ENCODE results near the gene DNAJC1. TPM values are rescaled to one million over a fixed set of nuclear protein-coding genes. Genes with fewer than 3 reads are reported as not detected.

The DNAJC1 gene
- total RNA-seq, 1 experiment from 2014 or later: 19.1 TPM

DNA sequence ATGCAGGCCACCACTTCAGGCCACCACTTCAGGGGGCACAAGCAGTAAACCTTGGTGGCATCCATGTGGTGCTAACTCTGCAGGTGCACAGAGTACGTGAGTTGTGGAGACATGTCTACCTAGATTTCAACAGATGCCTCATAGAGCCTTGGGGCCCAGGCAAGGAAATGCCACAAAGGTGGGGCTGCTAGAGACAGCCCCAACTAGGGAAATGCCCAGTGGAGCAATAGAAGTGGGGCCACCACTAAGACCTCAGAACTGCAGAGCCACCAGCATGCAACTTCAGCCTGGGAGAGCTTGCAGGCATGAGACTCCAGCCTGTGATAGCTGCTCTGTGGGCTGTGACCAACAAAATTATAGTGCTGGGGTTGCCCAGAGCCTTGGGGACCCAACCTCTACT, 107.6 kb downstream of the DNAJC1 start:
- H3K27me3 ChIP-seq (ENCODE audit: insufficient read depth, low read depth): no peaks in the 10 kb centered on the region
- ChIA-PET CTCF (no interaction called here), POLR2A (ENCODE audit: unreplicated experiment) (no interaction called here)
- H3K4me3 ChIP-seq: no peak overlapping the region
- no peaks in the 10 kb centered on the region for H3K36me3 ChIP-seq (ENCODE audit: low read depth)
- no peaks in the 10 kb centered on the region for H3K4me1 ChIP-seq (replicated peaks; ENCODE audit: insufficient read depth)
- no peaks in the 10 kb centered on the region for H3K9me3 ChIP-seq (ENCODE audit: insufficient read depth, low read depth)
- H3K27ac ChIP-seq: no peak overlapping the region
- H3K79me2 ChIP-seq (ENCODE audit: low read depth): no peaks in the 10 kb centered on the region
- no peaks in the 10 kb centered on the region for H4K20me1 ChIP-seq (ENCODE audit: insufficient read depth)
- no peak for TF ChIP-seq EZH2 (IDR thresholded peaks at IDR 0.05; ENCODE audit: low read depth)
- TF ChIP-seq, protein P1, sequence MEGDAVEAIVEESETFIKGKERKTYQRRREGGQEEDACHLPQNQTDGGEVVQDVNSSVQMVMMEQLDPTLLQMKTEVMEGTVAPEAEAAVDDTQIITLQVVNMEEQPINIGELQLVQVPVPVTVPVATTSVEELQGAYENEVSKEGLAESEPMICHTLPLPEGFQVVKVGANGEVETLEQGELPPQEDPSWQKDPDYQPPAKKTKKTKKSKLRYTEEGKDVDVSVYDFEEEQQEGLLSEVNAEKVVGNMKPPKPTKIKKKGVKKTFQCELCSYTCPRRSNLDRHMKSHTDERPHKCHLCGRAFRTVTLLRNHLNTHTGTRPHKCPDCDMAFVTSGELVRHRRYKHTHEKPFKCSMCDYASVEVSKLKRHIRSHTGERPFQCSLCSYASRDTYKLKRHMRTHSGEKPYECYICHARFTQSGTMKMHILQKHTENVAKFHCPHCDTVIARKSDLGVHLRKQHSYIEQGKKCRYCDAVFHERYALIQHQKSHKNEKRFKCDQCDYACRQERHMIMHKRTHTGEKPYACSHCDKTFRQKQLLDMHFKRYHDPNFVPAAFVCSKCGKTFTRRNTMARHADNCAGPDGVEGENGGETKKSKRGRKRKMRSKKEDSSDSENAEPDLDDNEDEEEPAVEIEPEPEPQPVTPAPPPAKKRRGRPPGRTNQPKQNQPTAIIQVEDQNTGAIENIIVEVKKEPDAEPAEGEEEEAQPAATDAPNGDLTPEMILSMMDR (conservative IDR thresholded peaks at IDR 0.05): no peak
- no peak overlapping the region for H3K4me2 ChIP-seq
- no TSS peak for BruUV-seq (replicated peaks)
- DNase-seq: no peak
- no peaks in the 10 kb centered on the region for H3K9me2 ChIP-seq (ENCODE audit: insufficient read depth)
- H3F3A ChIP-seq (ENCODE audit: insufficient read depth, low read depth): no peaks in the 10 kb centered on the region
- no peak overlapping the region for H2AFZ ChIP-seq
- intact Hi-C loops (cut with micrococcal nuclease; ENCODE audit: unreplicated experiment): no loop called here

DNA sequence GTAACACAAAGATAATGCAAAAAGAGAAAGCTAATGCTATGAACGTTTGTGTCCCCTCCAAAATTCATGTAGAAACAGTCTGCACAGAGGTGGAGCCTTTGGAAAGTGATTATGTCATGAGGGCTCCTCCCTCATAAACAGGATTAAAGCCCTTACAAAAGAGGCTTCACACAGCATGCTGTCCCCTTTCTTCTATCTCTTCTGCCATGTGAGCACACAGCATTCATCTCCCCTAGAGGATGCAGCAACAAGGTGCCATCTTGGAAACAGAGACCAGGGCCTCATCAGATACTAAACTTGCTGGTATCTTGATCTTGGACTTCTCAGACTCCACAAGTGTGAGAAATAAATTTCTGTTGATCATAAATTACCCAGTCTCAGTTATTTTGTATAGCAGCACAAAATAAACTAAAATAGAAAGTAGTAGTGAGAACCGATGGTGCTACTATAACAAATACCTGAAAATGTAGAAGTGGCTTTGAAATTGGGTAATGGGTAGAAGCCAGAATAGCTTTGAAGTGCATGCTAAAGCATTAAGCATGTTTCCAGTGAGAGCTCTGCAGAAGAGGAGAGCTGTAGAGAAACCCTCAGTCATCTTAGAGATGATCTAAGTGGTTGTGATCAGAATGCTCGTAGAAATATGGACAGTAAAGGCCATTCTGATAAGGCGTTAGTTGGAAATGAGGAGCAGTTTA, 108.7 kb downstream of the DNAJC1 start:
- intact Hi-C loops (cut with micrococcal nuclease; ENCODE audit: unreplicated experiment): no loop called here
- no peak overlapping the region for H3K27ac ChIP-seq
- no peaks in the 10 kb centered on the region for H3K27me3 ChIP-seq (ENCODE audit: insufficient read depth, low read depth)
- POLR2A ChIA-PET (ENCODE audit: unreplicated experiment): no interaction called here
- no peaks in the 10 kb centered on the region for H3F3A ChIP-seq (ENCODE audit: insufficient read depth, low read depth)
- no peak for DNase-seq
- no peak for TF ChIP-seq EZH2 (IDR thresholded peaks at IDR 0.05; ENCODE audit: low read depth)
- TF ChIP-seq, protein P1 (conservative IDR thresholded peaks at IDR 0.05): no peak
- H3K9me3 ChIP-seq (ENCODE audit: insufficient read depth, low read depth): no peaks in the 10 kb centered on the region
- no peaks in the 10 kb centered on the region for H3K79me2 ChIP-seq (ENCODE audit: low read depth)
- H3K36me3 ChIP-seq (ENCODE audit: low read depth): no peaks in the 10 kb centered on the region
- no peaks in the 10 kb centered on the region for H4K20me1 ChIP-seq (ENCODE audit: insufficient read depth)
- H3K4me2 ChIP-seq: no peak overlapping the region
- H3K9me2 ChIP-seq (ENCODE audit: insufficient read depth): no peaks in the 10 kb centered on the region
- H3K4me1 ChIP-seq (replicated peaks; ENCODE audit: insufficient read depth): no peaks in the 10 kb centered on the region
- no peak overlapping the region for H3K4me3 ChIP-seq
- H2AFZ ChIP-seq: no peak overlapping the region
- no TSS peak for BruUV-seq (replicated peaks)
- CTCF ChIA-PET: no interaction called here

DNA sequence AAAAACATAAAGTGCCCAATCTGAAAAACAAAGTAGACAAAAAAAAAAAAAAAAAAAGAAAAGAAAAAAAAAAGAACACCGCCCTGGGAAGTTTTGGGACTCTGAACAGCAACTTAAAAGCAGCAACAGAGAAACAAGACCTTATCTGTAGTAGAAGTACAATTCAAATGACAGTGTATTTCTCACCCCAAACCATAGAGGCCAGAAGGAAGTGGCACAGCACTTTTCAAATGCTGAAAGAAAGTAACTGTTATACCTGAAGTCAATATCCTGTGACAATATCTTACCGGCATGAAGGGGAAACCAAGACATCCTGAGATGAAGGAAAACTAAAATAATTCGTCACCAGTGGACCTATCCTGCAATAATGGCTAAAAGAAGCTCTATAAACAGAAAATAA, 112.1 kb downstream of the DNAJC1 start:
- no peaks in the 10 kb centered on the region for H3K36me3 ChIP-seq (ENCODE audit: low read depth)
- H3K27ac ChIP-seq: no peak overlapping the region
- no peaks in the 10 kb centered on the region for H3K79me2 ChIP-seq (ENCODE audit: low read depth)
- H3K4me1 ChIP-seq (replicated peaks; ENCODE audit: insufficient read depth): no peaks in the 10 kb centered on the region
- CTCF ChIA-PET: no interaction called here
- H3K9me3 ChIP-seq (ENCODE audit: insufficient read depth, low read depth): no peaks in the 10 kb centered on the region
- no peaks in the 10 kb centered on the region for H3K9me2 ChIP-seq (ENCODE audit: insufficient read depth)
- no TSS peak for BruUV-seq (replicated peaks)
- H3K4me2 ChIP-seq: no peak overlapping the region
- no peak overlapping the region for H3K4me3 ChIP-seq
- POLR2A ChIA-PET (ENCODE audit: unreplicated experiment): no interaction called here
- TF ChIP-seq EZH2 (IDR thresholded peaks at IDR 0.05; ENCODE audit: low read depth): no peak
- TF ChIP-seq, protein P1 (conservative IDR thresholded peaks at IDR 0.05): no peak
- intact Hi-C loops (cut with micrococcal nuclease; ENCODE audit: unreplicated experiment): no loop called here
- no peaks in the 10 kb centered on the region for H3K27me3 ChIP-seq (ENCODE audit: insufficient read depth, low read depth)
- H4K20me1 ChIP-seq (ENCODE audit: insufficient read depth): no peaks in the 10 kb centered on the region
- H2AFZ ChIP-seq: no peak overlapping the region
- H3F3A ChIP-seq (ENCODE audit: insufficient read depth, low read depth): no peaks in the 10 kb centered on the region
- DNase-seq: no peak
